HG02763 (cell line): ENCODE measurements around the gene HES1.

Source experiments
- ATAC-seq: cut with Tn5 transposase; IDR thresholded peaks from one replicate; pipeline ENCODE4 v1.9.1; 2021; ENCODE audit warnings: mild to moderate bottlenecking, moderate library complexity; ENCODE audit not compliant: unreplicated experiment

Gene HES1

GRCh38 chr3:194165271-194166018, 29.5 kb downstream of the HES1 start:
- ATAC-seq, result no peak

GRCh38 chr3:194166682-194167479, 30.9 kb downstream of the HES1 start:
- ATAC-seq, result no peak

GRCh38 chr3:194167480-194168282, 31.7 kb downstream of the HES1 start:
- no peak for ATAC-seq

- ATAC-seq, result no peak
These were observed 33.0 kb downstream of the HES1 start for GRCh38 chr3:194168994-194169393.

- ATAC-seq, result no peak
These were observed 33.6 kb downstream of the HES1 start for GRCh38 chr3:194169595-194169994.

GRCh38 chr3:194170793-194171192, 34.8 kb downstream of the HES1 start:
- no peak for ATAC-seq

GRCh38 chr3:194174406-194174805, 38.5 kb downstream of the HES1 start:
- no peak for ATAC-seq

- no peak for ATAC-seq
These were observed 39.0 kb downstream of the HES1 start for GRCh38 chr3:194174980-194175379.

- ATAC-seq, result no peak
These were observed 40.5 kb downstream of the HES1 start for GRCh38 chr3:194176274-194176991.

- no peak for ATAC-seq
These were observed 41.2 kb downstream of the HES1 start for GRCh38 chr3:194177141-194177540.

GRCh38 chr3:194178128-194178527, 42.2 kb downstream of the HES1 start:
- ATAC-seq, result no peak

GRCh38 chr3:194178669-194179068, 42.7 kb downstream of the HES1 start:
- no peak for ATAC-seq

GRCh38 chr3:194180570-194180969, 44.6 kb downstream of the HES1 start:
- ATAC-seq, result no peak

- no peak for ATAC-seq
These were observed 45.9 kb downstream of the HES1 start for GRCh38 chr3:194181612-194182529.

- no peak for ATAC-seq
These were observed 47.3 kb downstream of the HES1 start for GRCh38 chr3:194183271-194183670.

GRCh38 chr3:194184265-194184751, 48.4 kb downstream of the HES1 start:
- ATAC-seq, result no peak

GRCh38 chr3:194184801-194185200, 48.9 kb downstream of the HES1 start:
- no peak for ATAC-seq

GRCh38 chr3:194185221-194185620, 49.3 kb downstream of the HES1 start:
- no peak for ATAC-seq

GRCh38 chr3:194187233-194187944, 51.4 kb downstream of the HES1 start:
- no peak for ATAC-seq
